ENCODE measurements around the gene CHRM4. TPM values are rescaled to one million over a fixed set of nuclear protein-coding genes. Genes with fewer than 3 reads are reported as not detected.

CHRM4 gene
- total RNA-seq, 1 experiment from 2014 or later: 0.31 TPM

- Histone ChIP-seq H3F3A (ENCODE audit: insufficient read depth, low read depth) (no peaks in the 10 kb centered on the region), H3K27ac (no peak overlapping the region), H3K36me3 (ENCODE audit: low read depth) (peaks cover 10% of the 10 kb centered on the region; the same call in 1 of the 2 replicates), H3K4me1 (replicated peaks; ENCODE audit: insufficient read depth) (peaks cover 11% of the 10 kb centered on the region), H3K4me3 (no peak overlapping the region), H2AFZ (no peak overlapping the region), H3K27me3 (ENCODE audit: insufficient read depth, low read depth) (no peaks in the 10 kb centered on the region), H3K79me2 (ENCODE audit: low read depth) (peaks cover 71% of the 10 kb centered on the region), H4K20me1 (ENCODE audit: insufficient read depth) (peaks cover 15% of the 10 kb centered on the region), H3K9me3 (ENCODE audit: insufficient read depth, low read depth) (no peaks in the 10 kb centered on the region), H3K9me2 (ENCODE audit: insufficient read depth) (no peaks in the 10 kb centered on the region), H3K4me2 (no peak overlapping the region)
- BruUV-seq (replicated peaks): no TSS peak
- ChIA-PET CTCF (no interaction called here), POLR2A (ENCODE audit: unreplicated experiment) (interaction anchor here (0.7 kb wide), 1 partner anchor 35 kb away, joined by 3 read pairs; no protein-coding TSS in a partner anchor)
- no peak for DNase-seq
- TF ChIP-seq CTCF (conservative IDR thresholded peaks at IDR 0.05) (no peak), EZH2 (IDR thresholded peaks at IDR 0.05; ENCODE audit: low read depth) (no peak)
- intact Hi-C loops (cut with micrococcal nuclease; ENCODE audit: unreplicated experiment): no loop called here
Observed at GRCh38 chr11:46353698-46354097, 37.9 kb downstream of the CHRM4 start.

- peaks cover 18% of the 10 kb centered on the region for H4K20me1 ChIP-seq (ENCODE audit: insufficient read depth)
- H3K27me3 ChIP-seq (ENCODE audit: insufficient read depth, low read depth): no peaks in the 10 kb centered on the region
- H3K79me2 ChIP-seq (ENCODE audit: low read depth): peaks cover 80% of the 10 kb centered on the region
- H3K4me3 ChIP-seq: no peak overlapping the region
- no peak overlapping the region for H3K4me2 ChIP-seq
- CTCF ChIA-PET: interaction anchor here (0.6 kb wide), 2 partner anchors 24 to 135 kb away, joined by 3 to 9 read pairs; no protein-coding TSS in a partner anchor
- intact Hi-C loops (cut with micrococcal nuclease; ENCODE audit: unreplicated experiment): no loop called here
- POLR2A ChIA-PET (ENCODE audit: unreplicated experiment): interaction anchor here (0.5 to 0.7 kb wide), 2 partner anchors 34 to 419 kb away, joined by 3 to 7 read pairs; no protein-coding TSS in a partner anchor
- no peak overlapping the region for H3K27ac ChIP-seq
- peak in 1 of 2 experiments; percentile 44 for DNase-seq
- H2AFZ ChIP-seq: no peak overlapping the region
- TF ChIP-seq EZH2 (IDR thresholded peaks at IDR 0.05; ENCODE audit: low read depth) (no peak), CTCF (conservative IDR thresholded peaks at IDR 0.05) (peak; percentile 84)
- no TSS peak for BruUV-seq (replicated peaks)
- H3K4me1 ChIP-seq (replicated peaks; ENCODE audit: insufficient read depth): peaks cover 17% of the 10 kb centered on the region
- H3K36me3 ChIP-seq (ENCODE audit: low read depth): peaks cover 10% of the 10 kb centered on the region; the same call in 1 of the 2 replicates
- no peaks in the 10 kb centered on the region for H3F3A ChIP-seq (ENCODE audit: insufficient read depth, low read depth)
- H3K9me2 ChIP-seq (ENCODE audit: insufficient read depth): no peaks in the 10 kb centered on the region
- no peaks in the 10 kb centered on the region for H3K9me3 ChIP-seq (ENCODE audit: insufficient read depth, low read depth)
Observed at GRCh38 chr11:46352063-46352841, 39.3 kb downstream of the CHRM4 start.

- Histone ChIP-seq H3K27me3 (ENCODE audit: insufficient read depth, low read depth) (no peaks in the 10 kb centered on the region), H3K4me2 (no peak overlapping the region), H4K20me1 (ENCODE audit: insufficient read depth) (peaks cover 18% of the 10 kb centered on the region), H3F3A (ENCODE audit: insufficient read depth, low read depth) (no peaks in the 10 kb centered on the region), H3K27ac (no peak overlapping the region), H3K9me2 (ENCODE audit: insufficient read depth) (no peaks in the 10 kb centered on the region), H3K4me3 (no peak overlapping the region), H3K9me3 (ENCODE audit: insufficient read depth, low read depth) (no peaks in the 10 kb centered on the region), H3K36me3 (ENCODE audit: low read depth) (peaks cover 10% of the 10 kb centered on the region; the same call in 1 of the 2 replicates), H2AFZ (no peak overlapping the region), H3K4me1 (replicated peaks; ENCODE audit: insufficient read depth) (peaks cover 21% of the 10 kb centered on the region), H3K79me2 (ENCODE audit: low read depth) (peaks cover 73% of the 10 kb centered on the region)
- DNase-seq: no peak
- ChIA-PET POLR2A (ENCODE audit: unreplicated experiment) (interaction anchor here (0.5 to 0.7 kb wide), 2 partner anchors 35 to 420 kb away, joined by 3 to 7 read pairs; no protein-coding TSS in a partner anchor), CTCF (no interaction called here)
- TF ChIP-seq CTCF (conservative IDR thresholded peaks at IDR 0.05) (no peak), EZH2 (IDR thresholded peaks at IDR 0.05; ENCODE audit: low read depth) (no peak)
- intact Hi-C loops (cut with micrococcal nuclease; ENCODE audit: unreplicated experiment): no loop called here
- no TSS peak for BruUV-seq (replicated peaks)
Observed at GRCh38 chr11:46351606-46352005, 40.0 kb downstream of the CHRM4 start.

Data from PC-9 (cell line).